Measurements from ENCODE around the gene UBTF.

Gene UBTF

DNA sequence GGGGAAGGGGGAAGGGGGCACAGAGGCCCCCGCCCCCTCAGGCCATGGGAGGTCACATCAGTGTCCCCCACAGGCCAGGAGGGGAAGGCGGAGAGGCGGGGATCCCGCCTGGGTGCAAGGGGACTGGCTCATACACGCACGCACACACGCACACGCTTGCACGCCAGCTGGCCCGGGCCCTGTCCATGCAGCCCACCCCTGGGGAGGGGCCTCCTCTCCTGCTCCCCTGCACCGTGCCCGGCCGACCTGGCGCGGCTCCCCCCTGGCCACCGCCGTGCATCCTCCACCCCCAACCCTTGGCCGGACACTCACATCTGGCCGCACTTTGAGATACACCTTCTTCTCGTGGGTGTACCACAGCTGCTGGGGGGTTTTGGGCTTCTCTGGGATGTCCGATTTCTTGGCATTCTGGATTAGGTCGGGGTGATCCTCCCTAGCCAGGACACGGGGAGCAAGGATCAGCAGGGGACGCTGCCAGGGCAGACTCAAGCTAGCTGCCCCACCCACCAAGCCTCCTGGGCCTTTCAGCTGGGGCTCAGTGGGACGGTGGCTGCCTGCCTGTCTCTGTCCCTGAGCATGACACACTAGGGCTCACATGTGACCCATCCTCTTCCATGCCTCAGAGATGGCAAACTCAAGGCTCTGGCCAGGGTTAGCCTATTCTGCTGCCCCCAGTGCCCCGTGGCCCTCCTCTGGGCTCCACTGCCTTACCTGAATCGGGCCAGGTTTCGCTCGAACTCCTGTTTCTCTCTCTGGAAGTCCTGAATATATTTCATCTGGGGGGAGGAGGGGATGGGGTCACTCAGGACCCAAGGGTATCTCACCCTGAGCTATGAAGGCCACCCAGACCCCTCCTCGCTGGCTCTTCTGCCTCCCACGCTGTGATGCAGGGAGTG is 6.7 kb downstream of the UBTF start:
- no peak for DNase-seq

GRCh38 chr17:44211281-44212265 is 7.9 kb downstream of the UBTF start:
- DNase-seq = peak; percentile 52

DNA sequence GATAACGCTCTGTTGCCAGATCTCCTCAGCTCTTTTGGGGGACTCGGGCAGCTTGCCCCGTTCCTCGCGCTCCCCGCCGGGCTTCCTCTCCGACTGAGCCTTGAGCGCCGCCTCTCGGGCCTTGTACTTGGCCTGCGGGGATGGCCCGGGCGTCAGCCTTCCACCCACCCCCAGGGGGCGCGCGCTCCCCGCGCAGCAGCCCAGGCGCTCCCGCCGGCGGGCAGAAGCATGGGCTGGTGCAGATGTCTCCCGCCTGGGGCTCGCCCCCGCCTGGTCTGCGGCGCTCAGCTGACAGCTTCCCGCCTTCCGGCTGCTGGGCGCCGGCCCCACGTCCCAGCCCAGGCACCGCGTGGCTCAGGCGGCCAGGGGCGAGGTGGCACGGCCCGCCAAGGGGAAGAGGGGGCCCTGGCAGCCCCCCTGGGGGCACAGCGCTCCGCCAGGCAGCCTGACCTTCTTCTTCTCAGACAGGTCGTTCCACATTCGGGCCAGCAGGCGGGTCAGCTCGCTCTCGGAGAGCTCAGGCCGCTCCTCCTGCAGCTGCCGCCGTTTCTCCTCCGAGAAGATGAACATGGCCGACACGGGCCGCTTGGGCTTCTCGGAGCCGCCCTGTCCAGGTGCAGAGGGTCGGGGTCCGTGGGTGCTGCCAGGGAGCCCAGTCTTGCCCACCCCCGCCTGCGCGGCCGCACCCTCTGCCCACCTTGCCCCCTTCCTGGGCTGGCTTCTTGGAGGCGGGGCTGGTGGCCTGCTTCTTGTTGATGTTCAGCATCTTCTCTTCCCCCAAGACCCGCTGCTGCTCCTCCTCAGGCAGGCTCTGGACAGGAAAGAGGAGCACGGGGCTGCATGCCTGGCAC is 8.9 kb downstream of the UBTF start:
- DNase-seq = peak; percentile 98

DNA sequence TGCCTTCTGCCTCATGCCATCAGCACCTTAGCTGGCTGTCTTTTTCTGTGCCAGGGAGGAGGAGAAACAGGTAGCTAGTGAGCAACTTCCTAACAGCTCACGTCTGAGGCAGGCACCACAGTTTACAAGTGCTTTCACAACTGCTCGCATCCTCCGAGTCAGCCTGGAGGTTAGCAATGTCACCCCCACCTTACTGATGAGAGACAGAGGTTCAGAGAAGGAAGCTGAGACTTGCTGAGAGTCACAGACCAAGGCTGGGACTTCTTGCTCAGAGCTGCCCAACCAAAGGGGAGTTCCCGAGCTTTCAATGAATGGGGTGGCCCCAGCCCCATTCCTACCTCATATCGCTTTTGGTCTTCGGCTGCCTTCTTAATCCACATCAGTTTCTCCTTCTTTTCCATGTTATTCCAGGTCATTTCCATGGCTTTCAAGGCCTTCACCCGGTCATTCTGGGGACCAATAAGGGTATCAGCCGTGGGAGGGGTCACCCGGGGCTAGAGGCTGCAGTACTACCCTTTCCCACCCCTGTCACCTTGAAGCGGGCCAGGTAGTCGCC is 9.6 kb downstream of the UBTF start:
- DNase-seq = no peak

- DNase-seq = no peak
Measured at GRCh38 chr17:44207743-44208142, 11.7 kb downstream of the UBTF start.

DNA sequence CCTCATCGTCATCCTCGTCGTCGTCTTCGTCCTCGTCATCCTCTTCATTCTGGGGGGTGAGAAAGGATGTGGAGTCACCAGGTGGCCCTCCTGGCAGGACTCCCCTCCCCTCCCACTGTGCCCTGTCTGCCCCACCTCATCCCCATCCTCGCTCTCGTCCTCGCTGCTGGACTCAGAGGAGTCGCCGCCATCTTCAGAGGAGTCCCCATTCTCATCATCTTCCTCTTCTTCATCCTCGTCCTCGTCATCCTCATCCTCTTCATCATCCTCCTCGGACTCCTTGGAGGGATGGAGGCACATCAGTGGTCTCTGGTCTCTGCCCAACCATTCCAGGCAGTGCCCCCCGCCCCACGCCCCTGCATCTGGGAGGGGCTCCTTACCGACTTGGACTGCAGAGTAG is 12.2 kb downstream of the UBTF start:
- DNase-seq = no peak

DNA sequence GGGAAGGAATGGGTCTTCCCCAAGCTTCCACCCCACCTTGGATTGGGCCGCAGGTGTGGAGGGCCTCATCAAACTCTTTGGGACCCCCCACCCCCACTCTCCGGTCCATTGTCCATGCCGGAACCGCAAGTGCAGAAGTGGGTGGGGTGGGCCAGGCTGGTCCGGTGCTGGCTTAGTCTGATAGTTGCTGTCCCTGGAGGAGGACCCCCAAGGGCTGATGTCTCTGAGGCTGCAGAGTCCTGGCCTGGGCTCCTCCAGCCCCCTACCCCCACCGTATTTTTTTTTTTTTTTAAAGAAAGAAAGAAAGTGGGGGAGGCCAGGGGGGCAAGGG is 12.7 kb downstream of the UBTF start:
- no peak for DNase-seq

DNA sequence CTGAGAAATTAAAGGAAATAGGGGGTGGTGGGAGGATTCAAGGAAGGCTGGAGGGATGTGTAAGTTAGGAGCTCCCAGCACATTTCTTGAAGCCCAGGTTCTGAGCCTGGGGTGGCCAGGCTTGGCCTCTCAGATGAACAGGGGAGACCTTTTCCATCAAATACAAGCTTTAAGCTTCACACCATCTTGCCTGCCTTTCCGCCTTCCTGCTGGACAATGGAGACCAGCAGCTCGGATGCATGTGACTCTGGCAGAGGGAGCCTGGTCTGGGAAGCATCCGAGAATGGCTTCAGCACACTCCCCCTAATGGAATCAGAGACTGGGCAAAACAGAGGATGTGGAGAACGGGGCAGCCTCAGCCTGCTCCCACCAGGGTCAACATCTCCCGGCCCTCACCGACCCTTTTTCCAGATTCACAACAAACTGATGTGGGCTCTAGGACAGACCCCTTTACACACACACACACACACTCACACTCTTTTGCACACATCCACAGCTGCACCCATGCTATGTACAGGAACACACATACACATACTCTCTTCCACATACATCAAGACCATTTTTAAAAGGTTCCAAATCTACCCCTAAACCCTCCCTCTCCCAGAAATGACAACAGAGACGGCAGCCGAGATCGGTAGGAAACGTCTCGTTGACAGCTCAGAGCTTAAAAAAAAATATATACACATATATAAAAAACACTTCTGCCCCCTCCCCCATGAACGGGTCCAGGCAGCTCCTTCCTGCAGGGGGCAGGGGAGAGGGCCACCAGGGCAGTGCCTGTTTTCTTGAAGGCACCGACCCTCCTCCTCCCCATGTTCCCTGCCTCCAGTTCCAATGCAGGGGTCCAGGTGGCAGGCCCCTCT is 13.3 kb downstream of the UBTF start:
- no peak for DNase-seq

DNA sequence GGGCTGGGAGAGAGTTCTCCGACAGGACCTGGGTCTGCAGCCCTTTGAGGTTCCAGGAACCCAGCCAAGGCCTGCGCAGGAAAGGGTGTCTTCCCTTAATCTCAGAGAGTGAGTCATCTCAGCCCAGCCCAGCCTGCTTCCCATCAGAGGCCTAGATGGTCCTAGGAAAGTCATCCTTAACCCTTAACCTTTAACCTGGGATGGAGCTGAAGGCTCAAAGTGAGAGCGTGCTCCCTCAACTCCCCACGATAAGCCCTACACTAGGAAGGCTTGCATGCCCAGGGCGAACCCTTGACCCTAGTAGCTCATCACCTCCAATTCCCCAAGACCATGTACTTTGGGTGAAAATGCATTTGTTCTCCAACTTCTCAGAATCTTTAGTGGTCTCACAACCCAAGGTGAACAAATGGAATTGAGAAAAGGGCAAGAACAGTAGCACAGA is 15.0 kb downstream of the UBTF start:
- DNase-seq = no peak

DNA sequence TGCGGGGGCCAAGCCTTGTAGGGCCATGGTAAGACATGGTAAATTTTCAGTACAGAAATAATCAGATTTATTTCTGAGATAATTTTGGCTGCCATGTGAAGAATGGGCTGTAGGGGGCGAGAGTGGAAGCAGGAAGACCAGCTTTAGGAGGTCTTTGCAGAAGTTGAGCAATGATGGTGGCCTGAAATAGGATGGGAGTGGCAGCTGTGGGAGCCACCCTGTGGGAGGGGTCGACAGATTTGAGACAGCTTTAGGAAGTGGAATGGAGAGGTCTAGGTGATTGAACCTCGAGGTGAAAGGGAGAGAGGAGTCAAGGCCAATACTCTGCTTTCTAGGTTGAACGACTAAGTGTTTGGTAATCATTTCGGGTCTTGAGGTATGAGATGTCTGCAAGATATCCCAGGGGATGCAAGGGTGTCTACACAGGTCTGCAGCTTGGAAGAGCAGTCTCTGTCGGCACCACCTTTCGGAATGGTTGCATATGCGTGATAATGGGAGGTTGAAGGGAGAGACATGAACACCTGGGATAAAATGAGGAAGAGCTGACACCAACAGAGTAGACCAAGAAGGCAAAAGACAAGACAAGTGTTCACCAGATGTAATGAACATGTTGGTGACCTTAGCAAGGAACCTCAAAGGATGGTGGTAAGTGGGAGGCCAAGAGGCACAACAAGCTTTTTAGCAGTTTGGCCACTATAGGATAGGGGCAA is 15.6 kb downstream of the UBTF start:
- peak; percentile 82 for DNase-seq

DNA sequence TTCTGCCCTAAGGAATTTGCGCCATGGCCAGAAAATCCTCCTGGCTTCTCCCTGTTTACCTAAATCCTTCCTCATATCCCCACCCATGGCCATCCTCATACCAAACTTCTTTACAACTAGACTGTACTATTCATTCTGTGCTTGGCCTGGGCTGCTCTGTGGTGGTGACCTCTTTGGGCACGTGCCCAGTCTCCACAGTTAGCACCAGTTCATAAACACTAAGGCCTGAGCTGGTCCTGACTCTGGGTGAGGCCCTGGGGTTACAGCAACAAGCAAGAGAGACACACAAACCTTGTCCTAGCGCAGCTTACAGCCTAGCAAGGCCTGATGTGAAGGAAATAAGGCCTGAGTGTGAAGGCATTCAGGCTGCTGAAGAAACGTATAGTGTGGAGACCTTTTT is 16.7 kb downstream of the UBTF start:
- no peak for DNase-seq

- DNase-seq = no peak
Measured at GRCh38 chr17:44200478-44201155, 18.9 kb downstream of the UBTF start.

- peak; percentile 100 for DNase-seq
Measured at GRCh38 chr17:44199553-44200477, 19.7 kb downstream of the UBTF start, which contains the start of gene ATXN7L3. Gene ATXN7L3, minus strand, starts transcription at chr17:44199884. Its CDS starts 1,814 bp downstream, at chr17:44198070.

DNA sequence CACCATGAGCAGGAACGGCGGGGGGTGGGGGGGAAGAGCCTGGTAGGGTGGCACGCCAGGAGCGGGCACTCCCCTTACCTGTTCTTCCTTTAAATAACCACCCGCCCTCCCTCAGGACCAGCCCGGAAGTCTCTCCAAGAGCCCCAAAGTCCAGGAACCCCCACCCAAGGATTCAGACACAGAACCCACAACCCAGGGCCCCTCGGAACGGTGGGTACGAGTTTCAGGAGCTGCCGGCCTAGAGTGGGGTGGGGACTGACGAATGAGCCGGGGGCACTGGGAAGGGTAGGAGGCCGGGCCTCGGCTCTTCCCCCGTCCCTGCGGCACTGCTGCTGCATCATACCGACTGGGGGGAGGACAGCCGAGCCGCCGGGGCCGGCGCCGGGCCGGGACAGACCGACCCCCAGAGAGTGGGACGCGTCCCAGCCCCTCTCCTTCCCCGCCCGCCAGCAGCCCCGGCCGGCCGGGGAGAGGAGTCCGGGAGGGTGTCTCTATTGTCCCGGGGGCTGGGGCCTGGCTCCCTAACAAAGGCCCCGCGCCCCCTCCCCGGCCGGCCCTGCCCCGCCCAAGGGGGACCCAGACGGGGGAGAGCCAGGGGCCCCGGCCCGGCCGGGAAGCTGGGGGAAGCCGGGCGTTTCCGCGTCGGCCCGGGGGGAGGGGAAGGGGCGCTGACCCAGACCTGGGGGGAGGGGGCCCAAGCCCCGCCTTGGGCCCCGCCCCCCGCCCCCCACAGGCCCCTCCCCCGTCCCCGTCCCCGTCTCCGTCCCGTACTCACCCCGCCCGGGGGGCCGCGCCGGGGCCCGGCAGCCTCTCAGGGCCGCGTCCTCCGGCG is 20.5 kb downstream of the UBTF start:
- peak; percentile 90 for DNase-seq

- DNase-seq = no peak
Measured at GRCh38 chr17:44197980-44198720, 21.3 kb downstream of the UBTF start.

DNA sequence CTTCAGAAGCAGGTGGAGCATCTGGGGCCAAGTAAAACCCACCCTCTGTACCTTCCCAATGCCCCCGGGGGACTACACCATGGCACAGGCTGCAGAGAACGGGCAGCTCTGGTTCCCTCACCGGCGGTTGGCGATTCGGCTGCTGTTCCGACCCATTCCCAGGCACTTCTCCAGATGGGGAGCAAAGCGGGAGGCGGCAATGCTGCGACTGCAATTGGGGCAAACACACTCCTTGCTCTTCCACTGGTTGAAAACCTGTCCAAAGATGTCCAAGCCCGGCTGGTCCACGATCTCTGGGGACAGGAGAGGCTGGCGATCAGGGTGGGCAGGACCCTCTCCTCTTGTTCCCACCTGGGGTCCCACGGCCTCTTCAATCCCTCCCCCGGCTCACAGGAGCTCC is 22.4 kb downstream of the UBTF start:
- no peak for DNase-seq
